DND-41 (cell line): ENCODE results near the gene TAB3.

Experiments used
- ATAC-seq: fragments of 200-7000 bp; cut with Tn5 transposase; 3 replicates; pipeline ENCODE4 v1.9.1; 2021; ENCODE audit warnings: low read depth; ENCODE audit not compliant: insufficient read depth
- DNase-seq: peaks from one replicate; pipeline ENCODE4 v3.0.0-alpha.2; 2020
- H2AFZ ChIP-seq: 2 replicates; pipeline ENCODE4 v1.6.0; 2012; ENCODE audit warnings: low read depth, low read length
- H3K27ac ChIP-seq: 2 replicates; pipeline ENCODE4 v1.5.1; 2012; ENCODE audit warnings: low read length, inconsistent platforms
- H3K27me3 ChIP-seq: fragments of 200-600 bp; sonication (generic); 2 replicates; pipeline ENCODE4 v1.6.0; 2012; ENCODE audit warnings: low read length, mild to moderate bottlenecking, inconsistent platforms; ENCODE audit not compliant: insufficient read depth, poor library complexity
- H3K36me3 ChIP-seq: 2 replicates; pipeline ENCODE4 v1.5.1; 2012; ENCODE audit warnings: low read length, inconsistent platforms; ENCODE audit not compliant: insufficient read depth
- H3K4me1 ChIP-seq: 2 replicates; pipeline ENCODE4 v1.5.1; 2012; ENCODE audit warnings: mild to moderate bottlenecking, low read length; ENCODE audit not compliant: insufficient read depth
- H3K4me2 ChIP-seq: 2 replicates; pipeline ENCODE4 v1.6.0; 2012; ENCODE audit warnings: mild to moderate bottlenecking, moderate library complexity, low read length, inconsistent platforms; ENCODE audit not compliant: insufficient read depth
- H3K4me3 ChIP-seq, 2 experiments: fragments of 200-600 bp in 1 of 2; shearing (Covaris generic) in 1 of 2; 2 replicates each; pipeline ENCODE4 v1.5.1; 2012 to 2016; ENCODE audit warnings: inconsistent platforms in 2 of 2, low read length in 2 of 2, mild to moderate bottlenecking in 2 of 2, low read depth in 1 of 2, moderate library complexity in 1 of 2
- H3K79me2 ChIP-seq: 2 replicates; pipeline ENCODE4 v1.6.0; 2012; ENCODE audit warnings: low read length, inconsistent platforms; ENCODE audit not compliant: insufficient read depth
- H3K9ac ChIP-seq: 2 replicates; pipeline ENCODE4 v1.6.0; 2012; ENCODE audit warnings: low read depth, mild to moderate bottlenecking, inconsistent platforms, low read length, moderate library complexity
- H3K9me3 ChIP-seq: 2 replicates; pipeline ENCODE4 v1.5.1; 2012; ENCODE audit warnings: low read length, moderate library complexity, mild to moderate bottlenecking, inconsistent platforms; ENCODE audit not compliant: insufficient read depth, severe bottlenecking
- H4K20me1 ChIP-seq: 2 replicates; pipeline ENCODE4 v1.6.0; 2012; ENCODE audit warnings: low read length; ENCODE audit not compliant: insufficient read depth
- EZH2 ChIP-seq: IDR thresholded peaks from 3 replicates; pipeline ENCODE4 v1.6.1; 2012; ENCODE audit warnings: borderline replicate concordance, low read depth, mild to moderate bottlenecking, moderate library complexity, low read length, inconsistent platforms; ENCODE audit not compliant: severe bottlenecking
- TF ChIP-seq, protein P1 (sequence below): IDR thresholded peaks from 2 replicates; pipeline ENCODE4 v1.5.1; 2012; ENCODE audit warnings: borderline replicate concordance, low read length, moderate library complexity, mild to moderate bottlenecking; ENCODE audit not compliant: poor library complexity, severe bottlenecking; ENCODE audit errors: extremely low read depth

TAB3 gene

DNA sequence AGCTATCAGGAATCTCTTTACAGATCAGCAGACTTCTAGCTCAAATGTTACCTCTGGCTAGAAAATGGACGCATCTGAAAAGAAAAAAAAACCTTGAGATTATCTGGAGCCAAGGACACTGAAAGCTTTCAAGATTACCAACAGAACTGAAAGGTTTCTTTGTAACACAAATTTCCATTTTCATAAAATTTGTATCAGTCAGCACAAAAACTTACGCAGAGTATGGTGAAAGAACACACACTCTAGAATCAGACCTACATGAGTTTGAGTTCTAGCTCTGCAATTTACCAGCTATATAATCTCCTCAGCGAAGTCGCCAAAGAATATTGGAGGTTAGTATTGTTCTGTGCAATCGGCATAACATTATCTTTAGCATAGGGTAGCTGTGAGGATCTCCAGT, 1.8 kb downstream of the TAB3 start:
- no peaks in the 10 kb centered on the region for H3K27me3 ChIP-seq
- no peak for ATAC-seq
- peak overlapping the region in 1 of 2 experiments; percentile 90; a peak in 2 of 4 replicates for H3K4me3 ChIP-seq
- no peaks in the 10 kb centered on the region; the same call in 1 of the 2 replicates for H4K20me1 ChIP-seq
- no peak overlapping the region for H2AFZ ChIP-seq
- H3K9me3 ChIP-seq: no peaks in the 10 kb centered on the region
- peak overlapping the region; percentile 79; the same call in 1 of the 2 replicates for H3K9ac ChIP-seq
- H3K36me3 ChIP-seq: no peaks in the 10 kb centered on the region; the same call in 1 of the 2 replicates
- no peak for DNase-seq
- peaks cover 16% of the 10 kb centered on the region; the same call in 1 of the 2 replicates for H3K4me1 ChIP-seq
- H3K79me2 ChIP-seq: peaks cover 50% of the 10 kb centered on the region
- TF ChIP-seq EZH2: no peak
- TF ChIP-seq, protein P1, sequence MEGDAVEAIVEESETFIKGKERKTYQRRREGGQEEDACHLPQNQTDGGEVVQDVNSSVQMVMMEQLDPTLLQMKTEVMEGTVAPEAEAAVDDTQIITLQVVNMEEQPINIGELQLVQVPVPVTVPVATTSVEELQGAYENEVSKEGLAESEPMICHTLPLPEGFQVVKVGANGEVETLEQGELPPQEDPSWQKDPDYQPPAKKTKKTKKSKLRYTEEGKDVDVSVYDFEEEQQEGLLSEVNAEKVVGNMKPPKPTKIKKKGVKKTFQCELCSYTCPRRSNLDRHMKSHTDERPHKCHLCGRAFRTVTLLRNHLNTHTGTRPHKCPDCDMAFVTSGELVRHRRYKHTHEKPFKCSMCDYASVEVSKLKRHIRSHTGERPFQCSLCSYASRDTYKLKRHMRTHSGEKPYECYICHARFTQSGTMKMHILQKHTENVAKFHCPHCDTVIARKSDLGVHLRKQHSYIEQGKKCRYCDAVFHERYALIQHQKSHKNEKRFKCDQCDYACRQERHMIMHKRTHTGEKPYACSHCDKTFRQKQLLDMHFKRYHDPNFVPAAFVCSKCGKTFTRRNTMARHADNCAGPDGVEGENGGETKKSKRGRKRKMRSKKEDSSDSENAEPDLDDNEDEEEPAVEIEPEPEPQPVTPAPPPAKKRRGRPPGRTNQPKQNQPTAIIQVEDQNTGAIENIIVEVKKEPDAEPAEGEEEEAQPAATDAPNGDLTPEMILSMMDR: no peak
- peak overlapping the region; percentile 84 for H3K4me2 ChIP-seq
- no peak overlapping the region for H3K27ac ChIP-seq

DNA sequence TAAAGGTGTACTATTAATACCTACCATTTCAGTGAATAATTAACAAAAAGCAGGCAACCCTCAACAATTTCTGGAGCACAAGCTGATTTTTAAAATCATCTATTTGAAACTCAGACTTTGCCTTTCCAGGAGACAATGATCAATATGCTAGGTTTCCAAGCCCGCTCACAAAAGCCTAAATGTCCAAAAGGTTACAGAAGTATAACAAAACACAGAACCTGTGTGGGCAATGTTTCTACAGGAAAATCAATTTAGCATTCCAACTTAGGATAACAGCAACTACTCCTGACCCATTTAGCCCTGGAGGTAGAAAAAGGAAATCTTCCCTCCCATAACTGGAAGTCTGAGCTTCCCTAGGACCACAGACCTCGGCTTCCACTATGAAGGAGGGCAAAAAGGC, 3.9 kb downstream of the TAB3 start:
- DNase-seq (no peak), ATAC-seq (no peak)
- no peak overlapping the region for H3K9ac ChIP-seq
- TF ChIP-seq, protein P1: no peak
- H4K20me1 ChIP-seq: no peaks in the 10 kb centered on the region; the same call in 1 of the 2 replicates
- H2AFZ ChIP-seq: no peak overlapping the region
- no peak overlapping the region for H3K4me3 ChIP-seq
- peaks cover 15% of the 10 kb centered on the region; the same call in 1 of the 2 replicates for H3K4me1 ChIP-seq
- H3K4me2 ChIP-seq: no peak overlapping the region
- no peaks in the 10 kb centered on the region; the same call in 1 of the 2 replicates for H3K36me3 ChIP-seq
- H3K27me3 ChIP-seq: no peaks in the 10 kb centered on the region
- peaks cover 60% of the 10 kb centered on the region for H3K79me2 ChIP-seq
- no peaks in the 10 kb centered on the region for H3K9me3 ChIP-seq
- no peak overlapping the region for H3K27ac ChIP-seq

DNA sequence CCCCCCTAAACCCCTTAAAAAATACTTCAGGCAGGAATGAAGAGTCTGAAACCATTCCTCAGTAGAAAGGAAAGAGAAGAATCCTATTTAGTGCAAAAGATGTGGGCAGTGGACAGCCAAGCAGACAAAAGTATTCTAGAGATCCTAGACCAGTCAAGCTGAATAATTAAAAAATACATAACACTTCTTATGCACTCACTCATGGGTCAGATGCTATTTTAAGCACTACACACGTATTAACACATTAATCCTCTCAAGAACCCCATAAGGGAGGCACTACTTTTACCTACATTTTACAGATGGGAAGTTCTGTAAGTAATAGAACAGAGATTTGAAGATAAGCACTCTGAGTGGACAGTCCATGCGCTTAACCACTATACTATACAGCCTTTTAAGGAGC, 5.9 kb downstream of the TAB3 start:
- Histone ChIP-seq H3K9me3 (no peaks in the 10 kb centered on the region), H3K36me3 (no peaks in the 10 kb centered on the region), H3K4me3 (no peak overlapping the region), H3K79me2 (peaks cover 59% of the 10 kb centered on the region), H3K27ac (no peak overlapping the region), H3K27me3 (no peaks in the 10 kb centered on the region), H3K4me1 (peaks cover 9% of the 10 kb centered on the region; the same call in 1 of the 2 replicates), H3K4me2 (no peak overlapping the region), H4K20me1 (no peaks in the 10 kb centered on the region), H2AFZ (no peak overlapping the region), H3K9ac (no peak overlapping the region)
- no peak for DNase-seq
- TF ChIP-seq EZH2: no peak
- TF ChIP-seq, protein P1: no peak
- no peak for ATAC-seq

DNA sequence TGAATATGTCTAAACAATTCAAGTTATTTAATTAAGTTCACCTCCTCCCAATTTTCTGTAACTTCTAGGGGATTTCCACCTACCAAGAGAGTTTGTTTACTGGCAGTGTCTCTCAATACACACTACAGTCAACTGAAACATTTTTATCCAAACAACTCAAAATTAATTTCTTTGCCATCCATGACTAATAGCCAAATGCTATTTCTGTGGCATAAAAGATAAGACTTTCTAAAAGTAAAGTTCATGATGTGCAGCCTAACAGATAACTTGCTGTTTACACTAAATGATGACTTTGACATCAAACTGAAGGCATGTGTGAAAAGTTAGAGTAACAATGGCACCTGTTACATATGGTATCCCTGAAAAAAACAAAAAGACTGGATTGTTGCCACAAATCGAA, 7.3 kb downstream of the TAB3 start:
- ATAC-seq: no peak
- Histone ChIP-seq H3K36me3 (no peaks in the 10 kb centered on the region), H2AFZ (no peak overlapping the region), H3K9ac (no peak overlapping the region), H3K27ac (no peak overlapping the region), H3K4me3 (no peak overlapping the region), H3K27me3 (no peaks in the 10 kb centered on the region), H4K20me1 (no peaks in the 10 kb centered on the region), H3K4me1 (no peaks in the 10 kb centered on the region), H3K9me3 (no peaks in the 10 kb centered on the region), H3K4me2 (no peak overlapping the region), H3K79me2 (peaks cover 55% of the 10 kb centered on the region)
- no peak for DNase-seq
- TF ChIP-seq, protein P1: no peak
- no peak for TF ChIP-seq EZH2
